Measurements from ENCODE around the gene SFTA2. TPM values are rescaled to one million over a fixed set of nuclear protein-coding genes. Genes with fewer than 3 reads are reported as not detected.
"Not testable (repeated sequence)": the region's sequence is repeated elsewhere in the genome, so short reads cannot be mapped to it uniquely, and the experiment has no call there.

The SFTA2 gene
- polyA plus RNA-seq, 1 donor (not counting 4 experiments of a cell fraction or from before 2014, with no cell fraction given) = not detected

DNA sequence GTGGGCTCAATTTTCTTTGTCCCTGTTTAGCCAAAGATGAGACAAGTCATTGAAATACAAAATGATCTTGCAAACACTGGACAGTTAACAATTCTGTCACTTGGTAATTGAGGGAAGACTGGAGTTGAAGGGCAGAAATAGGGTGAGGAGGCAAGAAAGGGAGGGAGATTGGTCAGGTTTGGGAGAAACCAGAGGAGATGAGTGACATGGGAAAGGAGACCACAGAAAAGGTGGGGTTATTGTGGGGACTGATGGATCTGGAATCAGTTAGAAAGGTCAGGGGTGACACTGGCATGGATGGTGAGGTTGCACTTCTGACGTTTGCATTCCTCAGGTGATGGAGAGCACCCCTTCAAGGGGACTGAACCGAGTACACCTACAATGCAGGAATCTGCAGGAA is 23.3 kb downstream of the SFTA2 start:
- Histone ChIP-seq H3K27ac (ENCODE audit: control insufficient read depth, insufficient read depth, low read length) (peak overlapping the region; percentile 76), H3K4me3 (ENCODE audit: control insufficient read depth in 2 of 3, extremely low read depth in 1 of 3, insufficient read depth in 2 of 3, low read depth in 1 of 3, low read length in 3 of 3) (peak overlapping the region; percentile 62 to 99 (median 99)), H3K9ac (ENCODE audit: control insufficient read depth, extremely low read depth, insufficient read depth, low read length) (peak overlapping the region; percentile 94), H3K9me1 (ENCODE audit: control insufficient read depth, extremely low read depth, insufficient read depth, low read length) (no peaks in the 10 kb centered on the region), H3K4me1 (ENCODE audit: control insufficient read depth, extremely low read depth, insufficient read depth, low read length) (peaks cover 16% of the 10 kb centered on the region), H3K4me2 (ENCODE audit: control insufficient read depth, extremely low read depth, insufficient read depth, low read depth, low read length) (peak overlapping the region; percentile 96), H3K79me2 (ENCODE audit: control insufficient read depth, insufficient read depth, low read length) (peaks cover 13% of the 10 kb centered on the region), H2AFZ (ENCODE audit: control insufficient read depth, low read length) (no peak overlapping the region), H4K20me1 (ENCODE audit: control insufficient read depth, extremely low read depth, insufficient read depth, low read length) (no peaks in the 10 kb centered on the region), H3K27me3 (ENCODE audit: control insufficient read depth, extremely low read depth, insufficient read depth, low read length) (no peaks in the 10 kb centered on the region), H3K9me3 (ENCODE audit: control insufficient read depth, low read depth, low read length) (no peaks in the 10 kb centered on the region), H3K36me3 (ENCODE audit: control insufficient read depth in 2 of 2, extremely low read depth in 1 of 2, insufficient read depth in 2 of 2, low read length in 2 of 2) (peaks cover 16 to 23% of the 10 kb centered on the region in 2 experiments)
- DNase-seq (ENCODE audit: low read depth, low spot score) (no peak), FAIRE-seq (no peak)
- TF ChIP-seq, protein P1, sequence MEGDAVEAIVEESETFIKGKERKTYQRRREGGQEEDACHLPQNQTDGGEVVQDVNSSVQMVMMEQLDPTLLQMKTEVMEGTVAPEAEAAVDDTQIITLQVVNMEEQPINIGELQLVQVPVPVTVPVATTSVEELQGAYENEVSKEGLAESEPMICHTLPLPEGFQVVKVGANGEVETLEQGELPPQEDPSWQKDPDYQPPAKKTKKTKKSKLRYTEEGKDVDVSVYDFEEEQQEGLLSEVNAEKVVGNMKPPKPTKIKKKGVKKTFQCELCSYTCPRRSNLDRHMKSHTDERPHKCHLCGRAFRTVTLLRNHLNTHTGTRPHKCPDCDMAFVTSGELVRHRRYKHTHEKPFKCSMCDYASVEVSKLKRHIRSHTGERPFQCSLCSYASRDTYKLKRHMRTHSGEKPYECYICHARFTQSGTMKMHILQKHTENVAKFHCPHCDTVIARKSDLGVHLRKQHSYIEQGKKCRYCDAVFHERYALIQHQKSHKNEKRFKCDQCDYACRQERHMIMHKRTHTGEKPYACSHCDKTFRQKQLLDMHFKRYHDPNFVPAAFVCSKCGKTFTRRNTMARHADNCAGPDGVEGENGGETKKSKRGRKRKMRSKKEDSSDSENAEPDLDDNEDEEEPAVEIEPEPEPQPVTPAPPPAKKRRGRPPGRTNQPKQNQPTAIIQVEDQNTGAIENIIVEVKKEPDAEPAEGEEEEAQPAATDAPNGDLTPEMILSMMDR (optimal IDR thresholded peaks at IDR 0.05 in 1 of 3, IDR thresholded peaks at IDR 0.05 in 1 of 3, conservative IDR thresholded peaks at IDR 0.05 in 1 of 3; ENCODE audit: extremely low read depth in 1 of 3, insufficient read depth in 2 of 3, low read length in 3 of 3) = no peak
- TF ChIP-seq EZH2 (IDR thresholded peaks at IDR 0.05; ENCODE audit: low read length) = no peak
- dilution Hi-C loops (cut with MboI; ENCODE audit: extremely low pct_ligation_motif_present, low sequenced_read_pairs) = no loop called here

DNA sequence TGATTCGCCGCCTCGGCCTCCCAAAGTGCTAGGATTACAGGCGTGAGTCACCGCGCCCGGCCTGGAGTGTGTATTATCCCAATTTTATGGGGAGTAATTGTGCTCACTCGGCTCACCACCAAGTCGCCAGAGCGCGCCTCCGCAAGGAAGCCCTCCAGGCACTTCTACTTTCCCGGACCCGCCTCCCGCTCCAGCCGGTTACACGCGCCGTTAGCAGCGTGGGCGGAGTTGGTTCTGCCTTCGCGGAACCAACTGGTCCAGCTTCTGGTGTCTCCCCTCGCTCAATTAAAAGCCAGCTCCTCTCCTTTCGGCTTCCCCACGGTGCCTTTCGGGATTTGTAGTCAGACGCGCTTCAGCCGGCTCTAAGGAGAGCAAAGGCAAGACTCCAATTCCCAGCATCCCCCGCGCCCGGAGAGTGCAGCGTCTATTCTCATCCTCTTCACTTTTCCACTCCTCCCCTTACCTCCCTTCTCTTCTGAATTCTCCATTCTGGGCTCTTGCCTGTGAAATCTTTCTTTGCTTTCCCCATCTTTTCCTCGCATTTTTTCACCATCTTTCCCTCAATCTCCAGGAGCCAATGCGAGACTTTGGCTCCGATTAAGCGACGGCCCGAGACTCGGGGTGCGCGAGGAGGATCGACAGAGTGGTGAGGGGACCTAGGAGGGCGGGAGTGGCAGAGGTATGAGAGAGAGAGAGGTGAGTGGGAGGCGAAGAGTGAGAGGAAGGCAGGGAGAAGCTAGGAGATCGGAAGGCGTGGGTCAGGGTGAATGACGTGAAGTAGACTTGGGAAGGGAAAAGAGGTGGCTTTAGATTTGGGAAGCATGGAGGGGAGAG is 24.0 kb downstream of the SFTA2 start, which contains the start of gene GTF2H4:
TSS of gene GTF2H4 (plus strand) at position 450 of the 834 bp plus-strand sequence.
- Histone ChIP-seq H2AFZ (ENCODE audit: control insufficient read depth, low read length) (peak within 1 kb of the TSS; percentile 87), H3K4me1 (ENCODE audit: control insufficient read depth, extremely low read depth, insufficient read depth, low read length) (peaks cover 9% of the 10 kb centered on the region), H3K4me3 (ENCODE audit: control insufficient read depth in 2 of 3, extremely low read depth in 1 of 3, insufficient read depth in 2 of 3, low read depth in 1 of 3, low read length in 3 of 3) (peak within 1 kb of the TSS; percentile 62 to 99 (median 99)), H3K27me3 (ENCODE audit: control insufficient read depth, extremely low read depth, insufficient read depth, low read length) (no peaks in the 10 kb centered on the region), H3K9ac (ENCODE audit: control insufficient read depth, extremely low read depth, insufficient read depth, low read length) (peak within 1 kb of the TSS; percentile 94), H3K4me2 (ENCODE audit: control insufficient read depth, extremely low read depth, insufficient read depth, low read depth, low read length) (peak within 1 kb of the TSS; percentile 96), H3K36me3 (ENCODE audit: control insufficient read depth in 2 of 2, extremely low read depth in 1 of 2, insufficient read depth in 2 of 2, low read length in 2 of 2) (peaks cover 16% of the 10 kb centered on the region in 2 experiments), H3K9me1 (ENCODE audit: control insufficient read depth, extremely low read depth, insufficient read depth, low read length) (no peaks in the 10 kb centered on the region), H4K20me1 (ENCODE audit: control insufficient read depth, extremely low read depth, insufficient read depth, low read length) (no peaks in the 10 kb centered on the region), H3K9me3 (ENCODE audit: control insufficient read depth, low read depth, low read length) (no peaks in the 10 kb centered on the region), H3K79me2 (ENCODE audit: control insufficient read depth, insufficient read depth, low read length) (peaks cover 13% of the 10 kb centered on the region), H3K27ac (ENCODE audit: control insufficient read depth, insufficient read depth, low read length) (peak within 1 kb of the TSS; percentile 76)
- no peak for TF ChIP-seq EZH2 (IDR thresholded peaks at IDR 0.05; ENCODE audit: low read length)
- TF ChIP-seq, protein P1 (optimal IDR thresholded peaks at IDR 0.05 in 1 of 3, IDR thresholded peaks at IDR 0.05 in 1 of 3, conservative IDR thresholded peaks at IDR 0.05 in 1 of 3; ENCODE audit: extremely low read depth in 1 of 3, insufficient read depth in 2 of 3, low read length in 3 of 3) = peak in 1 of 3 experiments; percentile 2
- dilution Hi-C loops (cut with MboI; ENCODE audit: extremely low pct_ligation_motif_present, low sequenced_read_pairs) = no loop called here
- DNase-seq (ENCODE audit: low read depth, low spot score) (peak; percentile 90), FAIRE-seq (peak; percentile 70)

DNA sequence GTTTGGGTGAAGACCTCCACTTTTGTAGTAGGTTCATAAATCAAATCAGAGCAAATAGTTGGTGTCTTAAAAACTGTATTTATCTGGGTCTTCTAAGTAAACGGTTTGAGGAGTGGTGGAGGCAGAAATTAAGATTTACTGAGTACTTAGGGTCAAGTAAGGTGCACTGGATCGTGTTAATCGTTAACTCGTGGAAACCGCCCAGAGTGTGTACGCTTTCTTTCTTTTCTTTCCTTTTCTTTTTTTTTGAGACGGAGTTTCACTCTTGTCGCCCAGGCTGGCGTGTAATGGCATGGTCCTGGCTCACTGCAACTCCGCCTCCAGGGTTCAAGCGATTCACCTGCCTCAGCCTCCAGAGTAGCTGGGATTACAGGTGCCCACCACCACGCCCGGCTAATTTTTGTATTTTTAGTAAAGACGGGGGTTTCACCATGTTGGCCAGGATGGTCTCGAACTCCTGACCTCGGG is 24.6 kb downstream of the SFTA2 start:
- H3K9me1 ChIP-seq (ENCODE audit: control insufficient read depth, extremely low read depth, insufficient read depth, low read length); H3K27ac ChIP-seq (ENCODE audit: control insufficient read depth, insufficient read depth, low read length); H3K9ac ChIP-seq (ENCODE audit: control insufficient read depth, extremely low read depth, insufficient read depth, low read length); H3K9me3 ChIP-seq (ENCODE audit: control insufficient read depth, low read depth, low read length); DNase-seq (ENCODE audit: low read depth, low spot score); H3K4me2 ChIP-seq (ENCODE audit: control insufficient read depth, extremely low read depth, insufficient read depth, low read depth, low read length); H3K27me3 ChIP-seq (ENCODE audit: control insufficient read depth, extremely low read depth, insufficient read depth, low read length); H2AFZ ChIP-seq (ENCODE audit: control insufficient read depth, low read length); dilution Hi-C loops (cut with MboI; ENCODE audit: extremely low pct_ligation_motif_present, low sequenced_read_pairs); H3K4me3 ChIP-seq (ENCODE audit: control insufficient read depth in 2 of 3, extremely low read depth in 1 of 3, insufficient read depth in 2 of 3, low read depth in 1 of 3, low read length in 3 of 3); FAIRE-seq; H4K20me1 ChIP-seq (ENCODE audit: control insufficient read depth, extremely low read depth, insufficient read depth, low read length): not testable (repeated sequence)
- Histone ChIP-seq H3K36me3 (ENCODE audit: control insufficient read depth in 2 of 2, extremely low read depth in 1 of 2, insufficient read depth in 2 of 2, low read length in 2 of 2) (peaks cover 12 to 15% of the 10 kb centered on the region in 2 experiments), H3K4me1 (ENCODE audit: control insufficient read depth, extremely low read depth, insufficient read depth, low read length) (peaks cover 14% of the 10 kb centered on the region), H3K79me2 (ENCODE audit: control insufficient read depth, insufficient read depth, low read length) (peaks cover 13% of the 10 kb centered on the region)

Measured in keratinocyte (primary cell).